Measurements from ENCODE around the gene TNS4. TPM values are rescaled to one million over a fixed set of nuclear protein-coding genes. Genes with fewer than 3 reads are reported as not detected.

Gene TNS4
- total RNA-seq, 1 experiment from 2014 or later = 0.59 TPM

DNA sequence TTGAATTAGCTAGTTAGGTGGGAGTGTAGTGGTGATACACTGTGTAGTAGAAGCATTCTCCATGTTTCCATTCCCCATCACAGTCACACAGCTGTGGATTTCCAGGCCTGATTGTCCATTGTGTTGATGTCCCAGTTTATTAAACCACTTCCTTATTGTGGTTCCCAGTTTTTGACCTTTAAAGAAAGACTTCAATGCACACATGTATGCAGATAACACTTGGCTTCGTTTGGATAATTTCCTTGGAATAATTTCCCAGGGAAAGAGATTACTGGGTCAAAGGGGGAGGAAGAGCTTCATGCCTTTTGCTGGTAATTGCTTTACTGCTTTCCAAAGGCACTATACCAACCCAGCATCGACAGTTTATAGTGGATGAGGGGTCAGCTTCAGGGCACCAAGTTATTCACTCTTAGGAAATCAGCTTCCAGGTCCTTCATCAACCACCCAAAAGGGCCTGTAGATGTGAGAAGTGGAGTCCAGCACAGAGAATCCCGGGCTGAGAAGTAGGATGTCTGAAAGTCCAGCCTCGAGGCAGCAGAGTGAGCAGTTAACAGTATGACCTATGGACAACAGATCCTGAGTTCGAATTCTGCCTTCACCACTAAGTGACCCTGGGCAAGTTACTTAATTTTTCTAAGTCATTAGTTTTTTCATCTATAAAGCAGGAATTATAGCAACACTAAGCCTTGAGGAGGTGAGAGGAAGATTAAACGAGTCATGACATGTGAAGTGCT, 31.3 kb upstream of the TNS4 start:
- Histone ChIP-seq H3K23ac (ENCODE audit: insufficient read length, low read depth, low read length) (no peak overlapping the region), H2AK5ac (ENCODE audit: insufficient read length, low read length) (no peak overlapping the region), H2BK120ac (ENCODE audit: low read depth, low read length, poor library complexity, severe bottlenecking) (no peak overlapping the region), H3K4ac (ENCODE audit: low read depth, low read length) (no peak overlapping the region), H3K18ac (ENCODE audit: insufficient read length, low read depth, low read length) (no peak overlapping the region), H2BK12ac (ENCODE audit: insufficient read length, low read depth, low read length) (no peak overlapping the region), H4K91ac (ENCODE audit: insufficient read length, low read depth, low read length) (no peak overlapping the region), H3K23me2 (ENCODE audit: insufficient read length, low read depth, low read length, poor library complexity, severe bottlenecking) (no peaks in the 10 kb centered on the region), H4K5ac (ENCODE audit: insufficient read length, low read depth, low read length) (no peak overlapping the region), H3K14ac (ENCODE audit: insufficient read depth, low read length) (no peak overlapping the region), H4K8ac (replicated peaks; ENCODE audit: insufficient read length, low read depth, low read length) (no peak overlapping the region), H2BK5ac (ENCODE audit: insufficient read length, low read length) (no peak overlapping the region), H3K4me1 (ENCODE audit: insufficient read depth, low read length) (no peaks in the 10 kb centered on the region), H3K9me3 (ENCODE audit: control insufficient read depth, low read depth, low read length) (no peaks in the 10 kb centered on the region), H2BK20ac (ENCODE audit: low read depth, low read length, poor library complexity, severe bottlenecking) (no peak overlapping the region), H3K56ac (ENCODE audit: insufficient read length, low read depth, low read length) (no peak overlapping the region), H2BK15ac (ENCODE audit: low read depth, low read length) (no peak overlapping the region), H3T11ph (ENCODE audit: low read length) (no peak overlapping the region), H3K79me2 (ENCODE audit: insufficient read depth, low read length) (no peaks in the 10 kb centered on the region), H3K4me2 (ENCODE audit: insufficient read depth, insufficient read length, low read length) (no peak overlapping the region), H3K79me1 (ENCODE audit: insufficient read depth, low read depth, low read length, poor library complexity, severe bottlenecking) (no peaks in the 10 kb centered on the region), H3K27me3 (ENCODE audit: insufficient read depth, low read length) (no peaks in the 10 kb centered on the region; the same call in 1 of the 2 replicates), H2AFZ (ENCODE audit: low read length) (no peak overlapping the region), H4K20me1 (ENCODE audit: control insufficient read depth, insufficient read depth, insufficient read length) (no peaks in the 10 kb centered on the region), H3K27ac (ENCODE audit: insufficient read length, low read depth, low read length) (no peak overlapping the region), H3K9ac (ENCODE audit: extremely low read depth, insufficient read length, low read length) (no peak overlapping the region)
- TF ChIP-seq, protein P1, sequence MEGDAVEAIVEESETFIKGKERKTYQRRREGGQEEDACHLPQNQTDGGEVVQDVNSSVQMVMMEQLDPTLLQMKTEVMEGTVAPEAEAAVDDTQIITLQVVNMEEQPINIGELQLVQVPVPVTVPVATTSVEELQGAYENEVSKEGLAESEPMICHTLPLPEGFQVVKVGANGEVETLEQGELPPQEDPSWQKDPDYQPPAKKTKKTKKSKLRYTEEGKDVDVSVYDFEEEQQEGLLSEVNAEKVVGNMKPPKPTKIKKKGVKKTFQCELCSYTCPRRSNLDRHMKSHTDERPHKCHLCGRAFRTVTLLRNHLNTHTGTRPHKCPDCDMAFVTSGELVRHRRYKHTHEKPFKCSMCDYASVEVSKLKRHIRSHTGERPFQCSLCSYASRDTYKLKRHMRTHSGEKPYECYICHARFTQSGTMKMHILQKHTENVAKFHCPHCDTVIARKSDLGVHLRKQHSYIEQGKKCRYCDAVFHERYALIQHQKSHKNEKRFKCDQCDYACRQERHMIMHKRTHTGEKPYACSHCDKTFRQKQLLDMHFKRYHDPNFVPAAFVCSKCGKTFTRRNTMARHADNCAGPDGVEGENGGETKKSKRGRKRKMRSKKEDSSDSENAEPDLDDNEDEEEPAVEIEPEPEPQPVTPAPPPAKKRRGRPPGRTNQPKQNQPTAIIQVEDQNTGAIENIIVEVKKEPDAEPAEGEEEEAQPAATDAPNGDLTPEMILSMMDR (conservative IDR thresholded peaks at IDR 0.05) = no peak
- Mint-ChIP-seq H3K4me1 (peaks cover 10 to 22% of the 10 kb centered on the region in 2 experiments), H3K36me3 (ENCODE audit: insufficient read depth in 1 of 3, low read depth in 3 of 3) (no peaks in the 10 kb centered on the region), H3K27ac (no peak overlapping the region), H3K4me3 (no peak overlapping the region), H3K27me3 (ENCODE audit: low read depth) (no peaks in the 10 kb centered on the region; the same call in 1 of the 2 replicates), H3K9me3 (peaks cover 0 to 3% of the 10 kb centered on the region in 2 experiments; a peak in 1 of 5 replicates)
- no CpG with 5 or more reads among the region's 6 CpGs for WGBS (ENCODE audit: extremely low coverage, insufficient read length, low lambda C conversion rate)
- no peak for DNase-seq
